Heart left ventricle (tissue), 13 donors: ENCODE results near the gene HMX1.

Experiments used
- POLR2A ChIP-seq, 2 donors: fragments of 450-650 bp; IDR thresholded peaks; one replicate each; pipeline ENCODE4 v1.6.1; 2017; ENCODE audit warnings: antibody characterized with exemption in 2 of 2, mild to moderate bottlenecking in 2 of 2, moderate library complexity in 2 of 2
- TF ChIP-seq, protein P1 (sequence below), 12 donors: fragments of 200-600 bp; sonication (generic) in 4 of 12; IDR thresholded peaks; one replicate each; pipeline versions ENCODE4 v1.5.0 to v1.8.0; 2018 to 2022; ENCODE audit warnings: antibody characterized with exemption in 12 of 12, mild to moderate bottlenecking in 5 of 12
- donor health status: ischemic (EF 13 %, LVEDD 7.1; RV severe dilation, severe dysfunction).
- donor health status: DM: no; HTN: yes; CAD: no.
- donor health status: DM: no; HTN: no; CAD: no.
- donor health status: ischemic (EF 25% LVEDD 6.9; RV normal size, moderate dysfunction).
- donor health status: ischemic (EF 25% LVEDD 5.7; RV mildly dilated, moderate dysfunction).
- donor health status: ischemic (EF 35%, LVEDD 5.7; RV mildly dilated, moderate dysfunction).
- donor health status: nonischemic (EF 11% LVEDD 7.7; RV severe dilation, severe dysfunction).
- donor health status: DM: yes; HTN: yes; CAD: no.
- donor health status: PGD.
- donor health status: ischemic (EF 29% LVEDD 5.4; RV normal size, mild dysfunction).
- donor health status: nonischemic (EF 23%, LVEDD 6.1; RV moderate dilation, normal function).

DNA sequence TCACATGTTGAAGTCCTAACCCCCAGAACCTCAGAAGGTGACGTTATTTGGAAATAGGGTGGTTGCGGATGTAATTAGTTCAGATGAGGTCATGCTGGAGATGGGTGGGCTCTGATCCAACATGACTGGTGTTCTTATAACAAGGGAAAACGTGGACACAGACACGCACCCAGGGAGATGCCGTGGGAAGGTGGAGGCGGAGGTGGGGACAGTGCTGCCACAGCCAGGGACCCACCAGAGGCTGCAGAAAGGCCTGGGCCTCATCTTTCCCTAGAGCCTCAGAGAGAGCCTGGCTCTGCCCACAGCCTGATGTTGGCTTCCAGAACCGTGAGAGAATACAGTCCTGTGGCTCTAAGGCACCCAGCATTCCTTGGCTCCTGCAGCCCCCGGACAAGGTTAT lies 7.9 kb upstream of the HMX1 start:
- TF ChIP-seq, protein P1, sequence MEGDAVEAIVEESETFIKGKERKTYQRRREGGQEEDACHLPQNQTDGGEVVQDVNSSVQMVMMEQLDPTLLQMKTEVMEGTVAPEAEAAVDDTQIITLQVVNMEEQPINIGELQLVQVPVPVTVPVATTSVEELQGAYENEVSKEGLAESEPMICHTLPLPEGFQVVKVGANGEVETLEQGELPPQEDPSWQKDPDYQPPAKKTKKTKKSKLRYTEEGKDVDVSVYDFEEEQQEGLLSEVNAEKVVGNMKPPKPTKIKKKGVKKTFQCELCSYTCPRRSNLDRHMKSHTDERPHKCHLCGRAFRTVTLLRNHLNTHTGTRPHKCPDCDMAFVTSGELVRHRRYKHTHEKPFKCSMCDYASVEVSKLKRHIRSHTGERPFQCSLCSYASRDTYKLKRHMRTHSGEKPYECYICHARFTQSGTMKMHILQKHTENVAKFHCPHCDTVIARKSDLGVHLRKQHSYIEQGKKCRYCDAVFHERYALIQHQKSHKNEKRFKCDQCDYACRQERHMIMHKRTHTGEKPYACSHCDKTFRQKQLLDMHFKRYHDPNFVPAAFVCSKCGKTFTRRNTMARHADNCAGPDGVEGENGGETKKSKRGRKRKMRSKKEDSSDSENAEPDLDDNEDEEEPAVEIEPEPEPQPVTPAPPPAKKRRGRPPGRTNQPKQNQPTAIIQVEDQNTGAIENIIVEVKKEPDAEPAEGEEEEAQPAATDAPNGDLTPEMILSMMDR (IDR thresholded peaks at IDR 0.05): no peak
- no peak for TF ChIP-seq POLR2A (IDR thresholded peaks at IDR 0.05)
